Measurements from ENCODE around the gene XPR1.
A peak's percentile ranks its signal among the peaks of the same experiment; 100 is the strongest.
"Not testable (repeated sequence)": the region's sequence is repeated elsewhere in the genome, so short reads cannot be mapped to it uniquely, and the experiment has no call there.

The XPR1 gene

GRCh38 chr1:180849031-180849775 lies 217.4 kb downstream of the XPR1 start:
- FAIRE-seq (peak; percentile 81), DNase-seq (ENCODE audit: insufficient read length, low spot score) (no peak)
- TF ChIP-seq CTCF (IDR thresholded peaks at IDR 0.05; ENCODE audit: insufficient read depth, missing control alignments): no peak

GRCh38 chr1:180851995-180852887 lies 220.4 kb downstream of the XPR1 start:
- peak; percentile 11 for FAIRE-seq
- no peak for DNase-seq (ENCODE audit: insufficient read length, low spot score)
- no peak for TF ChIP-seq CTCF (IDR thresholded peaks at IDR 0.05; ENCODE audit: insufficient read depth, missing control alignments)

- FAIRE-seq: no peak
- no peak for TF ChIP-seq CTCF (IDR thresholded peaks at IDR 0.05; ENCODE audit: insufficient read depth, missing control alignments)
- DNase-seq (ENCODE audit: insufficient read length, low spot score): no peak
These were observed 222.2 kb downstream of the XPR1 start for GRCh38 chr1:180854001-180854400.

GRCh38 chr1:180854456-180854855 lies 222.6 kb downstream of the XPR1 start:
- no peak for FAIRE-seq
- no peak for DNase-seq (ENCODE audit: insufficient read length, low spot score)
- TF ChIP-seq CTCF (IDR thresholded peaks at IDR 0.05; ENCODE audit: insufficient read depth, missing control alignments): no peak

- FAIRE-seq: peak; percentile 63
These were observed 226.3 kb downstream of the XPR1 start for GRCh38 chr1:180857947-180858725.

GRCh38 chr1:180859306-180859705 lies 227.5 kb downstream of the XPR1 start:
- FAIRE-seq (peak; percentile 16), DNase-seq (ENCODE audit: insufficient read length, low spot score) (no peak)

More at GRCh38 chr1:180857947-180858725, 226.3 kb downstream of the XPR1 start:
- not testable (repeated sequence) for DNase-seq (ENCODE audit: insufficient read length, low spot score)

More at GRCh38 chr1:180859306-180859705, 227.5 kb downstream of the XPR1 start:
- TF ChIP-seq CTCF (IDR thresholded peaks at IDR 0.05; ENCODE audit: insufficient read depth, missing control alignments): no peak

All from D721Med (cell line).